HEK293 (cell line): ENCODE data around the gene ACHE.

Experiments used
- CTCF ChIA-PET: fragments of 350-600 bp; formaldehyde crosslinking; extraction: SDS; loops from one replicate; lab custom pipeline; 2021; ENCODE audit warnings: antibody characterized with exemption; lab: Yijun Ruan, JAX
- POLR2A ChIA-PET: fragments of 300-600 bp; formaldehyde crosslinking; extraction: SDS; loops from one replicate; lab custom pipeline; 2020; ENCODE audit warnings: antibody characterized with exemption, inconsistent platforms; lab: Yijun Ruan, JAX
- H3K27ac ChIP-seq: fragments of 200-500 bp; sonication (Bioruptor generic); 2 replicates; pipeline ENCODE4 v1.5.1; 2014; ENCODE audit warnings: low read depth, low read length, control low read depth, inconsistent platforms; ENCODE audit errors: extremely low read depth
- H3K36me3 ChIP-seq, 2 experiments: fragments of 200-500 bp in 1 of 2; sonication (Bioruptor generic) in 1 of 2; 1 replicate in 1 of 2; 2 replicates in 1 of 2; pipeline ENCODE4 v1.5.1; 2014 to 2017; ENCODE audit warnings: inconsistent platforms in 2 of 2, low read length in 2 of 2; ENCODE audit not compliant: control insufficient read depth in 2 of 2, insufficient read depth in 1 of 2
- H3K4me1 ChIP-seq: fragments of 200-500 bp; sonication (Bioruptor generic); 2 replicates; pipeline ENCODE4 v1.5.1; 2014; ENCODE audit warnings: mild to moderate bottlenecking, low read length, inconsistent platforms; ENCODE audit not compliant: control insufficient read depth, insufficient read depth
- H3K4me3 ChIP-seq: 2 replicates; pipeline ENCODE4 v1.5.1; 2011; ENCODE audit warnings: low read depth, mild to moderate bottlenecking, control low read depth, low read length, moderate library complexity
- H3K9me3 ChIP-seq: fragments of 200-500 bp; sonication (Bioruptor generic); 2 replicates; pipeline ENCODE4 v1.5.1; 2014; ENCODE audit warnings: low read depth, low read length, inconsistent platforms; ENCODE audit not compliant: control insufficient read depth, insufficient read depth
- PRDM1 ChIP-seq: fragments of 450-650 bp; formaldehyde crosslinking; IDR thresholded peaks from 2 replicates; pipeline ENCODE4; 2016; ENCODE audit warnings: missing biosample characterization, missing genetic modification characterization
- SP2 ChIP-seq: fragments of 450-650 bp; formaldehyde crosslinking; IDR thresholded peaks from 2 replicates; pipeline ENCODE4 v1.5.1; 2016; ENCODE audit warnings: missing biosample characterization, missing genetic modification characterization
- ZBTB1 ChIP-seq: fragments of 450-650 bp; formaldehyde crosslinking; IDR thresholded peaks from 2 replicates; pipeline ENCODE4 v1.5.1; 2016; ENCODE audit warnings: missing biosample characterization, missing genetic modification characterization
- ZNF132 ChIP-seq: fragments of 450-650 bp; formaldehyde crosslinking; IDR thresholded peaks from 2 replicates; pipeline ENCODE4 v1.5.1; 2017; ENCODE audit warnings: missing biosample characterization, missing genetic modification characterization, borderline replicate concordance
- ZNF146 ChIP-seq: fragments of 450-650 bp; formaldehyde crosslinking; IDR thresholded peaks from 2 replicates; pipeline ENCODE4 v1.5.1; 2016; ENCODE audit warnings: missing biosample characterization, missing genetic modification characterization
- ZNF16 ChIP-seq: fragments of 450-650 bp; formaldehyde crosslinking; IDR thresholded peaks from 2 replicates; pipeline ENCODE4 v1.5.1; 2016; ENCODE audit warnings: low read depth, missing biosample characterization, missing genetic modification characterization
- ZNF202 ChIP-seq: fragments of 450-650 bp; formaldehyde crosslinking; IDR thresholded peaks from 2 replicates; pipeline ENCODE4 v1.5.1; 2016; ENCODE audit warnings: missing biosample characterization, missing genetic modification characterization, borderline replicate concordance
- ZNF404 ChIP-seq: fragments of 450-650 bp; formaldehyde crosslinking; IDR thresholded peaks from 2 replicates; pipeline ENCODE4 v1.5.1; 2017; ENCODE audit warnings: missing biosample characterization, missing genetic modification characterization
- ZNF514 ChIP-seq: fragments of 450-650 bp; formaldehyde crosslinking; IDR thresholded peaks from 2 replicates; pipeline ENCODE4 v1.5.1; 2016; ENCODE audit warnings: missing biosample characterization, missing genetic modification characterization
- ZNF600 ChIP-seq: fragments of 450-650 bp; formaldehyde crosslinking; IDR thresholded peaks from 2 replicates; pipeline ENCODE4 v1.5.1; 2016; ENCODE audit warnings: missing biosample characterization, missing genetic modification characterization
- ZNF660 ChIP-seq: fragments of 450-650 bp; IDR thresholded peaks from 2 replicates; pipeline ENCODE4 v1.5.1; 2018; ENCODE audit warnings: missing biosample characterization, mild to moderate bottlenecking, missing genetic modification characterization
- TF ChIP-seq, protein P1 (sequence below): fragments of 450-650 bp; formaldehyde crosslinking; IDR thresholded peaks from 2 replicates; pipeline ENCODE4 v1.5.1; 2016; ENCODE audit warnings: missing biosample characterization, missing genetic modification characterization, borderline replicate concordance
- TF ChIP-seq, protein P2 (sequence below): fragments of 450-650 bp; formaldehyde crosslinking; IDR thresholded peaks from 2 replicates; pipeline ENCODE4 v1.5.1; 2016; ENCODE audit warnings: missing biosample characterization, missing genetic modification characterization
- TF ChIP-seq, protein P3 (sequence below): fragments of 450-650 bp; formaldehyde crosslinking; IDR thresholded peaks from 2 replicates; pipeline ENCODE4 v1.5.1; 2017; ENCODE audit warnings: missing biosample characterization, missing genetic modification characterization
- TF ChIP-seq, protein P4 (sequence below): fragments of 450-650 bp; formaldehyde crosslinking; IDR thresholded peaks from 2 replicates; pipeline ENCODE4 v1.5.1; 2016; ENCODE audit warnings: missing biosample characterization, missing genetic modification characterization
- TF ChIP-seq, protein P5 (sequence below): fragments of 450-650 bp; formaldehyde crosslinking; IDR thresholded peaks from 2 replicates; pipeline ENCODE4 v1.5.1; 2017; ENCODE audit warnings: missing biosample characterization, missing genetic modification characterization
- TF ChIP-seq, protein P6 (sequence below): fragments of 450-650 bp; formaldehyde crosslinking; IDR thresholded peaks from 2 replicates; pipeline ENCODE4 v1.5.1; 2016; ENCODE audit warnings: missing biosample characterization, missing genetic modification characterization

Gene ACHE

DNA sequence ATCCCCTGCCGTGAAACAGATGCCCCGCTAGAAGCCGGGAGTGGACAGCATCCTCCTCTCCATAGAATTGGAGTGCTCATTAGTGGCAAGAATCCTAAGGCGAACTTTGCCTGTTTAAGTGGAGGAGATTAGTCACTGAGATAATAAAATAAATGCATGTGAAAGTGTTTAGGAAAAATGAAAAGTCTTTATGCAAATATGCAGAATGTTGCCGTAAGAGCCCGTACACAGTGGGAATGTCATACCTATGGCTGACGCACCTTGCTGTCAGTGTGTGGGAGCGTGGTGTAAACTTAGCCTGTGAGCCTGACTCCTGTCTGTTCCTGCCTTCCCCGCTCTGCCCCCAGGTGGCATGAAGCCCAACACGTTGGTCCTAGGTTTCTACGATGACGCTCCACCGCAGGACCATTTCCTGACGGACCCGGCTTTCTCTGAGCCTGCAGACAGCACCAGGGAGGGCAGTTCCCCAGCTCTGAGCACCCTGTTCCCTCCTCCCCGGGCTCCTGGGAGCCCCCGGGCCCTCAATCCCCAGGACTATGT lies 30.2 kb downstream of the ACHE start (continued):
- TF ChIP-seq, protein P1, sequence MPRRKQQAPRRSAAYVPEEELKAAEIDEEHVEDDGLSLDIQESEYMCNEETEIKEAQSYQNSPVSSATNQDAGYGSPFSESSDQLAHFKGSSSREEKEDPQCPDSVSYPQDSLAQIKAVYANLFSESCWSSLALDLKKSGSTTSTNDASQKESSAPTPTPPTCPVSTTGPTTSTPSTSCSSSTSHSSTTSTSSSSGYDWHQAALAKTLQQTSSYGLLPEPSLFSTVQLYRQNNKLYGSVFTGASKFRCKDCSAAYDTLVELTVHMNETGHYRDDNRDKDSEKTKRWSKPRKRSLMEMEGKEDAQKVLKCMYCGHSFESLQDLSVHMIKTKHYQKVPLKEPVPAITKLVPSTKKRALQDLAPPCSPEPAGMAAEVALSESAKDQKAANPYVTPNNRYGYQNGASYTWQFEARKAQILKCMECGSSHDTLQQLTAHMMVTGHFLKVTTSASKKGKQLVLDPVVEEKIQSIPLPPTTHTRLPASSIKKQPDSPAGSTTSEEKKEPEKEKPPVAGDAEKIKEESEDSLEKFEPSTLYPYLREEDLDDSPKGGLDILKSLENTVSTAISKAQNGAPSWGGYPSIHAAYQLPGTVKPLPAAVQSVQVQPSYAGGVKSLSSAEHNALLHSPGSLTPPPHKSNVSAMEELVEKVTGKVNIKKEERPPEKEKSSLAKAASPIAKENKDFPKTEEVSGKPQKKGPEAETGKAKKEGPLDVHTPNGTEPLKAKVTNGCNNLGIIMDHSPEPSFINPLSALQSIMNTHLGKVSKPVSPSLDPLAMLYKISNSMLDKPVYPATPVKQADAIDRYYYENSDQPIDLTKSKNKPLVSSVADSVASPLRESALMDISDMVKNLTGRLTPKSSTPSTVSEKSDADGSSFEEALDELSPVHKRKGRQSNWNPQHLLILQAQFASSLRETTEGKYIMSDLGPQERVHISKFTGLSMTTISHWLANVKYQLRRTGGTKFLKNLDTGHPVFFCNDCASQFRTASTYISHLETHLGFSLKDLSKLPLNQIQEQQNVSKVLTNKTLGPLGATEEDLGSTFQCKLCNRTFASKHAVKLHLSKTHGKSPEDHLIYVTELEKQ, result no peak
- TF ChIP-seq ZNF514 (tag by site-specific recombination) (no peak), ZNF202 (tag by site-specific recombination) (no peak), ZNF146 (tag by site-specific recombination) (no peak), ZNF16 (no peak), ZNF404 (tag by site-specific recombination) (no peak), SP2 (tag by site-specific recombination) (no peak)
- TF ChIP-seq, protein P2, sequence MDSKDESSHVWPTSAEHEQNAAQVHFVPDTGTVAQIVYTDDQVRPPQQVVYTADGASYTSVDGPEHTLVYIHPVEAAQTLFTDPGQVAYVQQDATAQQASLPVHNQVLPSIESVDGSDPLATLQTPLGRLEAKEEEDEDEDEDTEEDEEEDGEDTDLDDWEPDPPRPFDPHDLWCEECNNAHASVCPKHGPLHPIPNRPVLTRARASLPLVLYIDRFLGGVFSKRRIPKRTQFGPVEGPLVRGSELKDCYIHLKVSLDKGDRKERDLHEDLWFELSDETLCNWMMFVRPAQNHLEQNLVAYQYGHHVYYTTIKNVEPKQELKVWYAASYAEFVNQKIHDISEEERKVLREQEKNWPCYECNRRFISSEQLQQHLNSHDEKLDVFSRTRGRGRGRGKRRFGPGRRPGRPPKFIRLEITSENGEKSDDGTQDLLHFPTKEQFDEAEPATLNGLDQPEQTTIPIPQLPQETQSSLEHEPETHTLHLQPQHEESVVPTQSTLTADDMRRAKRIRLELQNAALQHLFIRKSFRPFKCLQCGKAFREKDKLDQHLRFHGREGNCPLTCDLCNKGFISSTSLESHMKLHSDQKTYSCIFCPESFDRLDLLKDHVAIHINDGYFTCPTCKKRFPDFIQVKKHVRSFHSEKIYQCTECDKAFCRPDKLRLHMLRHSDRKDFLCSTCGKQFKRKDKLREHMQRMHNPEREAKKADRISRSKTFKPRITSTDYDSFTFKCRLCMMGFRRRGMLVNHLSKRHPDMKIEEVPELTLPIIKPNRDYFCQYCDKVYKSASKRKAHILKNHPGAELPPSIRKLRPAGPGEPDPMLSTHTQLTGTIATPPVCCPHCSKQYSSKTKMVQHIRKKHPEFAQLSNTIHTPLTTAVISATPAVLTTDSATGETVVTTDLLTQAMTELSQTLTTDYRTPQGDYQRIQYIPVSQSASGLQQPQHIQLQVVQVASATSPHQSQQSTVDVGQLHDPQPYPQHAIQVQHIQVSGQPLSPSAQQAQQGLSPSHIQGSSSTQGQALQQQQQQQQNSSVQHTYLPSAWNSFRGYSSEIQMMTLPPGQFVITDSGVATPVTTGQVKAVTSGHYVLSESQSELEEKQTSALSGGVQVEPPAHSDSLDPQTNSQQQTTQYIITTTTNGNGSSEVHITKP, result no peak

DNA sequence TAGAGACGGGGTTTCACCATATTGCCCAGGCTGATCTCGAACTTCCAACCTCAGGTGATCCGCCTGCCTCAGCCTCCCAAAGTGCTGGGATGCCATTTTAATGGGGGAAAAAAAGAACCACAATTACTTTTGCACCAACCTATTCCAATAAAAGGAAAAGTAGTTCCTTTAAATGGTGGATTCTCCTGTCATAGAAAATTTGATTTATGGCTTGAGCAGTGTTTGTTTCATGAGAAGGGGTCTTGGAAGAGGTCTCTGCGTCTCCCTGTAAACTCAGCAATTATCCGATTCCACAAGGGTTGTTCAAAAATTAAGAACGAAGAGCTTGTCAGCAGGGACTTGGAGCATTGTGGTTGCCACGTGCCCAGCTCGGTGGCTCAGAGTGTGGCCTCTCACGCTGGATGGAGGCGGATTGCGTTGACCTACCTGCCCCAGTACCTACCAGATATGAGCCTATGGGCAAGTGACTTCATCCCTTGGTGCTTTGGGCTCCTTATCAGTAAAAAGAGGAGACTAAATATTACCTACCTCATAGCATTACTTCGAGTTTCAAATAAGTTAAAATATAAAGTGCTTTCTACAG lies 31.3 kb downstream of the ACHE start:
- POLR2A ChIA-PET, result interaction anchor here (0.8 kb wide), 1 partner anchor 385 kb away, joined by 3 read pairs; no protein-coding TSS in a partner anchor
- no peak overlapping the region for H3K27ac ChIP-seq
- no peaks in the 10 kb centered on the region for H3K9me3 ChIP-seq
- CTCF ChIA-PET, result interaction anchor here (0.6 to 2.4 kb wide), 5 partner anchors 9 to 1479 kb away, joined by 3 to 10 read pairs (median 3); partner anchors contain the start of gene SLC12A9
- TF ChIP-seq, protein P3, sequence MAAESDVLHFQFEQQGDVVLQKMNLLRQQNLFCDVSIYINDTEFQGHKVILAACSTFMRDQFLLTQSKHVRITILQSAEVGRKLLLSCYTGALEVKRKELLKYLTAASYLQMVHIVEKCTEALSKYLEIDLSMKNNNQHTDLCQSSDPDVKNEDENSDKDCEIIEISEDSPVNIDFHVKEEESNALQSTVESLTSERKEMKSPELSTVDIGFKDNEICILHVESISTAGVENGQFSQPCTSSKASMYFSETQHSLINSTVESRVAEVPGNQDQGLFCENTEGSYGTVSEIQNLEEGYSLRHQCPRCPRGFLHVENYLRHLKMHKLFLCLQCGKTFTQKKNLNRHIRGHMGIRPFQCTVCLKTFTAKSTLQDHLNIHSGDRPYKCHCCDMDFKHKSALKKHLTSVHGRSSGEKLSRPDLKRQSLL (tag by site-specific recombination), result no peak
- TF ChIP-seq ZNF132 (tag by site-specific recombination), result no peak
- no peak for TF ChIP-seq PRDM1 (tag by site-specific recombination)
- TF ChIP-seq, protein P4, sequence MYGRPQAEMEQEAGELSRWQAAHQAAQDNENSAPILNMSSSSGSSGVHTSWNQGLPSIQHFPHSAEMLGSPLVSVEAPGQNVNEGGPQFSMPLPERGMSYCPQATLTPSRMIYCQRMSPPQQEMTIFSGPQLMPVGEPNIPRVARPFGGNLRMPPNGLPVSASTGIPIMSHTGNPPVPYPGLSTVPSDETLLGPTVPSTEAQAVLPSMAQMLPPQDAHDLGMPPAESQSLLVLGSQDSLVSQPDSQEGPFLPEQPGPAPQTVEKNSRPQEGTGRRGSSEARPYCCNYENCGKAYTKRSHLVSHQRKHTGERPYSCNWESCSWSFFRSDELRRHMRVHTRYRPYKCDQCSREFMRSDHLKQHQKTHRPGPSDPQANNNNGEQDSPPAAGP (tag by site-specific recombination), result no peak
- TF ChIP-seq, protein P5, sequence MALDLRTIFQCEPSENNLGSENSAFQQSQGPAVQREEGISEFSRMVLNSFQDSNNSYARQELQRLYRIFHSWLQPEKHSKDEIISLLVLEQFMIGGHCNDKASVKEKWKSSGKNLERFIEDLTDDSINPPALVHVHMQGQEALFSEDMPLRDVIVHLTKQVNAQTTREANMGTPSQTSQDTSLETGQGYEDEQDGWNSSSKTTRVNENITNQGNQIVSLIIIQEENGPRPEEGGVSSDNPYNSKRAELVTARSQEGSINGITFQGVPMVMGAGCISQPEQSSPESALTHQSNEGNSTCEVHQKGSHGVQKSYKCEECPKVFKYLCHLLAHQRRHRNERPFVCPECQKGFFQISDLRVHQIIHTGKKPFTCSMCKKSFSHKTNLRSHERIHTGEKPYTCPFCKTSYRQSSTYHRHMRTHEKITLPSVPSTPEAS, result no peak
- TF ChIP-seq, protein P6, sequence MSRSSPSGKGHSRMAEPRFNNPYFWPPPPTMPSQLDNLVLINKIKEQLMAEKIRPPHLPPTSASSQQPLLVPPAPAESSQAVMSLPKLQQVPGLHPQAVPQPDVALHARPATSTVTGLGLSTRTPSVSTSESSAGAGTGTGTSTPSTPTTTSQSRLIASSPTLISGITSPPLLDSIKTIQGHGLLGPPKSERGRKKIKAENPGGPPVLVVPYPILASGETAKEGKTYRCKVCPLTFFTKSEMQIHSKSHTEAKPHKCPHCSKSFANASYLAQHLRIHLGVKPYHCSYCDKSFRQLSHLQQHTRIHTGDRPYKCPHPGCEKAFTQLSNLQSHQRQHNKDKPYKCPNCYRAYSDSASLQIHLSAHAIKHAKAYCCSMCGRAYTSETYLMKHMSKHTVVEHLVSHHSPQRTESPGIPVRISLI (tag by site-specific recombination), result no peak
- TF ChIP-seq ZNF660 (tag by site-specific recombination), result no peak
- TF ChIP-seq ZNF600 (tag by site-specific recombination), result no peak
- no peak for TF ChIP-seq ZBTB1 (tag by site-specific recombination)
- H3K36me3 ChIP-seq, result peaks cover 4 to 9% of the 10 kb centered on the region in 2 experiments; a peak in 2 of 3 replicates
- no peaks in the 10 kb centered on the region; the same call in 1 of the 2 replicates for H3K4me1 ChIP-seq
- H3K4me3 ChIP-seq, result no peak overlapping the region
